IMR-90 (cell line): ENCODE results near the gene GPX4. TPM values are rescaled to one million over a fixed set of nuclear protein-coding genes. Genes with fewer than 3 reads are reported as not detected.

ENCODE experiments used
- ATAC-seq: fragments of 200-7000 bp; cut with Tn5 transposase; 2 replicates; pipeline ENCODE4 v1.9.1; 2020; ENCODE audit warnings: low read depth, mild to moderate bottlenecking, moderate library complexity
- BruUV-seq: library from RNA; stranded (reverse); fragments of 400-500 nt; replicated peaks from 2 replicates; lab custom pipeline; 2021; lab: Mats Ljungman, UMichigan
- CTCF ChIA-PET: fragments of 300-600 bp; formaldehyde crosslinking; extraction: SDS; loops from one replicate; lab custom pipeline; 2021; ENCODE audit warnings: antibody characterized with exemption; lab: Yijun Ruan, JAX
- POLR2A ChIA-PET: fragments of 300-600 bp; sonication (Branson Sonifier 250); formaldehyde crosslinking; loops from one replicate; lab custom pipeline; 2022; ENCODE audit warnings: antibody characterized with exemption; ENCODE audit not compliant: unreplicated experiment; lab: Charles Lee
- DNase-seq: peaks from one replicate; pipeline ENCODE4 v3.0.0; 2013
- H2AFZ ChIP-seq: replicated peaks from 2 replicates; pipeline ENCODE3; 2013; ENCODE audit warnings: low read length, mild to moderate bottlenecking; ENCODE audit not compliant: poor library complexity
- H2AK5ac ChIP-seq: 2 replicates; pipeline ENCODE4 v1.6.1; 2013; ENCODE audit warnings: low read depth, low read length, inconsistent platforms
- H2AK9ac ChIP-seq: replicated peaks from 2 replicates; pipeline ENCODE3; 2013; ENCODE audit warnings: mild to moderate bottlenecking, low read depth, low read length, moderate library complexity; ENCODE audit not compliant: poor library complexity
- H2BK120ac ChIP-seq: 2 replicates; pipeline ENCODE4 v1.6.1; 2013; ENCODE audit warnings: low read depth, low read length, inconsistent platforms
- H2BK15ac ChIP-seq: 3 replicates; pipeline ENCODE4 v1.6.1; 2013; ENCODE audit warnings: low read depth, low read length, inconsistent platforms
- H2BK20ac ChIP-seq: 2 replicates; pipeline ENCODE4 v1.6.1; 2013; ENCODE audit warnings: low read depth, mild to moderate bottlenecking, inconsistent platforms, low read length, moderate library complexity
- H2BK5ac ChIP-seq: 2 replicates; pipeline ENCODE4 v1.6.1; 2013; ENCODE audit warnings: mild to moderate bottlenecking, low read depth, low read length, inconsistent platforms; ENCODE audit not compliant: poor library complexity, severe bottlenecking
- H3K14ac ChIP-seq: replicated peaks from 2 replicates; pipeline ENCODE4 v1.6.1; 2013; ENCODE audit warnings: low read depth, low read length, inconsistent platforms
- H3K18ac ChIP-seq: 2 replicates; pipeline ENCODE4 v1.6.1; 2013; ENCODE audit warnings: low read depth, low read length, control low read depth
- H3K23ac ChIP-seq: 2 replicates; pipeline ENCODE4 v1.6.1; 2013; ENCODE audit warnings: low read depth, low read length, inconsistent platforms
- H3K27ac ChIP-seq: 2 replicates; pipeline ENCODE4 v1.5.1; 2013; ENCODE audit warnings: mild to moderate bottlenecking, control low read depth, low read length; ENCODE audit not compliant: insufficient read depth
- H3K27me3 ChIP-seq: 2 replicates; pipeline ENCODE4 v1.6.1; 2013; ENCODE audit warnings: low read length; ENCODE audit not compliant: control insufficient read depth, insufficient read depth
- H3K36me3 ChIP-seq: 2 replicates; pipeline ENCODE4 v1.6.1; 2013; ENCODE audit warnings: low read length, mixed read lengths; ENCODE audit not compliant: control insufficient read depth, insufficient read depth
- H3K4ac ChIP-seq: 2 replicates; pipeline ENCODE4 v1.6.1; 2013; ENCODE audit warnings: low read depth, low read length, inconsistent platforms
- H3K4me1 ChIP-seq: 2 replicates; pipeline ENCODE4 v1.6.1; 2013; ENCODE audit warnings: low read length, mixed read lengths; ENCODE audit not compliant: control insufficient read depth, insufficient read depth
- H3K4me2 ChIP-seq: 2 replicates; pipeline ENCODE4 v1.6.1; 2013; ENCODE audit warnings: low read depth, mild to moderate bottlenecking, control low read depth, low read length, moderate library complexity
- H3K4me3 ChIP-seq: 2 replicates; pipeline ENCODE4 v1.5.1; 2013; ENCODE audit warnings: low read depth, mild to moderate bottlenecking, control low read depth, low read length, moderate library complexity; ENCODE audit not compliant: insufficient read depth
- H3K56ac ChIP-seq: 2 replicates; pipeline ENCODE4 v1.6.1; 2013; ENCODE audit warnings: low read length, inconsistent platforms; ENCODE audit not compliant: insufficient read depth; ENCODE audit errors: extremely low read depth
- H3K79me1 ChIP-seq, 2 experiments: 2 replicates each; pipeline ENCODE4 v1.6.1; 2013; ENCODE audit warnings: low read length in 2 of 2, inconsistent platforms in 1 of 2, low read depth in 1 of 2
- H3K9ac ChIP-seq: 2 replicates; pipeline ENCODE4 v1.6.1; 2013; ENCODE audit warnings: low read depth, low read length, control low read depth
- H3K9me1 ChIP-seq: 2 replicates; pipeline ENCODE4 v1.6.1; 2013; ENCODE audit warnings: low read length, inconsistent platforms; ENCODE audit not compliant: insufficient read depth
- H3K9me3 ChIP-seq: 2 replicates; pipeline ENCODE4 v1.6.1; 2013; ENCODE audit warnings: low read length; ENCODE audit not compliant: control insufficient read depth, insufficient read depth
- H4K20me1 ChIP-seq: 2 replicates; pipeline ENCODE4 v1.6.1; 2013; ENCODE audit warnings: low read length, inconsistent platforms; ENCODE audit not compliant: insufficient read depth
- H4K5ac ChIP-seq: 2 replicates; pipeline ENCODE4 v1.6.1; 2013; ENCODE audit warnings: mild to moderate bottlenecking, low read depth, low read length, control low read depth
- H4K8ac ChIP-seq, 2 experiments: 2 replicates each; pipeline ENCODE4 v1.6.1; 2013; ENCODE audit warnings: low read depth in 2 of 2, low read length in 2 of 2, control low read depth in 1 of 2, inconsistent platforms in 1 of 2
- H4K91ac ChIP-seq: 2 replicates; pipeline ENCODE4 v1.6.1; 2013; ENCODE audit warnings: low read depth, low read length, inconsistent platforms; ENCODE audit not compliant: insufficient read depth
- BHLHE40 ChIP-seq: fragments of 150-350 bp; IDR thresholded peaks from 2 replicates; pipeline ENCODE4 v1.6.1; 2016; ENCODE audit warnings: mild to moderate bottlenecking, low read depth, low read length
- CHD1 ChIP-seq: IDR thresholded peaks from 2 replicates; pipeline ENCODE4 v1.6.1; 2012; ENCODE audit warnings: low read depth, low read length, improper control_type of control experiment
- WGBS, 2 experiments: methylation state at CpG; one replicate each; pipeline versions ENCODE4 v1.1.5 to v1.1.7; 2013; ENCODE audit warnings: missing lambda C conversion rate in 2 of 2; ENCODE audit not compliant: insufficient read length in 1 of 2; ENCODE audit errors: extremely low coverage in 2 of 2; 5-methylcytosine and 5-hydroxymethylcytosine counted together
- dilution Hi-C: fragments of 300-500 bp; cut with HindIII; formaldehyde crosslinking; loops from one replicate; pipeline ENCODE4 v1.14.3; 2018; ENCODE audit warnings: low sequenced_read_pairs; ENCODE audit not compliant: unreplicated experiment
- in situ Hi-C: fragments of 300-500 bp; cut with MboI; formaldehyde crosslinking; loops from 3 replicates; pipeline ENCODE4 v1.14.3; 2019; ENCODE audit warnings: low sequenced_read_pairs, inconsistent platforms, mixed read lengths
- intact Hi-C: fragments of 100-400 bp; cut with micrococcal nuclease; formaldehyde crosslinking; loops from 2 replicates; pipeline ENCODE4 v1.10.0; 2022
- polyA plus RNA-seq, 3 experiments: library from polyadenylated mRNA; depleted of rRNA; stranded (reverse); fragments of >200 nt; gene quantifications; 2 replicates each; pipeline ENCODE4 v1.2.3, GENCODE V29; 2012; ENCODE audit warnings: low replicate concordance in 1 of 3
- total RNA-seq: library from RNA; depleted of rRNA; stranded (reverse); fragments of >200 nt; gene quantifications from 2 replicates; pipeline ENCODE4 v1.2.3, GENCODE V29; 2012
- TF ChIP-seq, protein P1 (sequence below): fragments of 150-350 bp; IDR thresholded peaks from 2 replicates; pipeline ENCODE4 v1.6.1; 2017; ENCODE audit warnings: mild to moderate bottlenecking, antibody characterized with exemption, low read length, low read depth

Gene GPX4
- total and polyA plus RNA-seq, 2 of the 4 experiments (the other 2 are of a cell fraction): 357 to 1,083 TPM

DNA sequence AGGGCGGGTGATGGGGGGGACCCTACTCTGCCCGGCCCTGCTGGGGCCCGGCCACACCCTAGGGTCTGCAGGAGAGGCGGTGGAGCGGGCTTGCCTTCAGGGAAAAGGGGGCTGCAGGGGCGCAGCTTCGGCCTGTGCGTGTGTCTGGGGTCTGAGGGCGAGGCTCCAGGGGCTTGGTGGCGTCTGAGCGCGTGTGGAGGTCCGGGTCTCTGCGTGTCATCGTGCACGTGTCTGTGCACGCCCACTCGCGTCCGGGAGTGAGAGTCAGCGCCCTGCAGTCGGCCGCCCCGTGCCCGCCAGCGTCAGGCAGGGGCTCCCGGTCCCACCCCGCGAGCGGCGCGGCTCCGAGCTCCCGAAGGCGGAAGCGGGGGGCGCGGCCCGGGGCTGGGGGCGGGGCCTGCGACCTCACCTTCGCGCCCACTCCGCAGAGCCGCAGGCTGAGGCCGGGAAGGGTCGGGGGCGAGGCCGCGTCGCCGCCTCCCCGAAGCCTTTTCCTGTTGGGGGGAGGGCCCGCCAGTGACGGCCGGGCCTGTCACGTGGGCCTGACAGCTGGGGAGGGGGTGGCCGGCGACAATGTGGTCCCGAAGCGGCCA, 37.0 kb upstream of the GPX4 start, which contains the start of gene ARHGAP45:
Gene ARHGAP45, plus strand, starts transcription at position 420 of the 593 bp plus-strand sequence. CDS start 239 bp downstream, outside the sequence.
- no peaks in the 10 kb centered on the region for H3K9me1 ChIP-seq
- H2BK5ac ChIP-seq: no peak within 1 kb of the TSS
- H3K79me1 ChIP-seq: no peaks in the 10 kb centered on the region
- H2BK20ac ChIP-seq: no peak within 1 kb of the TSS
- H3K9ac ChIP-seq: peak within 1 kb of the TSS; percentile 41; the same call in 1 of the 2 replicates
- peak within 1 kb of the TSS; percentile 9; the same call in 1 of the 2 replicates for H2AK5ac ChIP-seq
- WGBS, 2 experiments: 10% methylated on average over 25 of the region's 61 CpGs; no CpG with 5 or more reads in 1 of the 2 experiments
- H3K27me3 ChIP-seq: peaks cover 41% of the 10 kb centered on the region
- H3K27ac ChIP-seq: no peak within 1 kb of the TSS
- H2BK120ac ChIP-seq: no peak within 1 kb of the TSS
- peak; percentile 23 for ATAC-seq
- no peak within 1 kb of the TSS for H3K14ac ChIP-seq
- H4K8ac ChIP-seq: no peak within 1 kb of the TSS
- H4K91ac ChIP-seq: no peak within 1 kb of the TSS
- no peak within 1 kb of the TSS for H3K18ac ChIP-seq
- in situ Hi-C loops (no loop called here), intact Hi-C loops (no loop called here), dilution Hi-C loops (no loop called here)
- H3K23ac ChIP-seq: no peak within 1 kb of the TSS; the same call in 1 of the 2 replicates
- no peak within 1 kb of the TSS for H3K4ac ChIP-seq
- no peak within 1 kb of the TSS for H2BK15ac ChIP-seq
- H3K4me2 ChIP-seq: peak within 1 kb of the TSS; percentile 78
- CTCF ChIA-PET: no interaction called here
- H3K56ac ChIP-seq: no peak within 1 kb of the TSS
- H3K4me3 ChIP-seq: peak within 1 kb of the TSS; percentile 38
- TF ChIP-seq, protein P1, sequence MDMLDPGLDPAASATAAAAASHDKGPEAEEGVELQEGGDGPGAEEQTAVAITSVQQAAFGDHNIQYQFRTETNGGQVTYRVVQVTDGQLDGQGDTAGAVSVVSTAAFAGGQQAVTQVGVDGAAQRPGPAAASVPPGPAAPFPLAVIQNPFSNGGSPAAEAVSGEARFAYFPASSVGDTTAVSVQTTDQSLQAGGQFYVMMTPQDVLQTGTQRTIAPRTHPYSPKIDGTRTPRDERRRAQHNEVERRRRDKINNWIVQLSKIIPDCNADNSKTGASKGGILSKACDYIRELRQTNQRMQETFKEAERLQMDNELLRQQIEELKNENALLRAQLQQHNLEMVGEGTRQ: peak; percentile 23
- TF ChIP-seq BHLHE40 (peak; percentile 87), CHD1 (no peak)
- no peaks in the 10 kb centered on the region; the same call in 1 of the 2 replicates for H3K9me3 ChIP-seq
- BruUV-seq: no TSS peak
- H4K5ac ChIP-seq: no peak within 1 kb of the TSS
- H2AFZ ChIP-seq: peak within 1 kb of the TSS; percentile 81
- H3K36me3 ChIP-seq: no peaks in the 10 kb centered on the region
- H3K4me1 ChIP-seq: peaks cover 3% of the 10 kb centered on the region; the same call in 1 of the 2 replicates
- peak within 1 kb of the TSS; percentile 3 for H2AK9ac ChIP-seq
- DNase-seq: no peak
- H4K20me1 ChIP-seq: peaks cover 6% of the 10 kb centered on the region; the same call in 1 of the 2 replicates
- POLR2A ChIA-PET: no interaction called here
